Measurements from ENCODE around the gene FCGR1A.
"Not testable (repeated sequence)": the region's sequence is repeated elsewhere in the genome, so short reads cannot be mapped to it uniquely, and the experiment has no call there.

GRCh38 chr1:149732781-149733180 is 49.7 kb upstream of the FCGR1A start:
- not testable (repeated sequence) for TF ChIP-seq CTCF (IDR thresholded peaks at IDR 0.05 in 2 of 3, conservative IDR thresholded peaks at IDR 0.05 in 1 of 3; ENCODE audit: borderline replicate concordance in 1 of 3, insufficient read depth in 1 of 3, low read depth in 2 of 3, low read length in 2 of 3); POLR2A (IDR thresholded peaks at IDR 0.05; ENCODE audit: borderline replicate concordance, extremely low read depth, insufficient read depth, insufficient read length); EZH2phosphoT487 (IDR thresholded peaks at IDR 0.05; ENCODE audit: borderline replicate concordance); EZH2 (IDR thresholded peaks at IDR 0.05); POLR2AphosphoS5 (IDR thresholded peaks at IDR 0.05; ENCODE audit: low read depth, low read length); FOSL1 (IDR thresholded peaks at IDR 0.05; ENCODE audit: low read depth); ATF3 (IDR thresholded peaks at IDR 0.05); SP1 (IDR thresholded peaks at IDR 0.05; ENCODE audit: low read depth); MAX (IDR thresholded peaks at IDR 0.05); CEBPB (IDR thresholded peaks at IDR 0.05; ENCODE audit: low read depth); ZNF274 (IDR thresholded peaks at IDR 0.05; ENCODE audit: low read depth, low read length); SIN3A (IDR thresholded peaks at IDR 0.05; ENCODE audit: low read depth)

Data from HCT116 (cell line).